NCI-H69 (cell line): ENCODE results near the gene NAALADL2.
A peak's percentile ranks its signal among the peaks of the same experiment; 100 is the strongest.
"Not testable (repeated sequence)": the region's sequence is repeated elsewhere in the genome, so short reads cannot be mapped to it uniquely, and the experiment has no call there.

Experiments used
- DNase-seq: peaks from one replicate; lab custom pipeline; 2025; lab: John Stamatoyannopoulos, UW

NAALADL2 gene

GRCh38 chr3:175479800-175480199 is 620.7 kb downstream of the NAALADL2 start:
- peak; percentile 31 for DNase-seq

GRCh38 chr3:175484666-175485065 is 625.5 kb downstream of the NAALADL2 start:
- no peak for DNase-seq

GRCh38 chr3:175485436-175485835 is 626.3 kb downstream of the NAALADL2 start:
- no peak for DNase-seq

DNA sequence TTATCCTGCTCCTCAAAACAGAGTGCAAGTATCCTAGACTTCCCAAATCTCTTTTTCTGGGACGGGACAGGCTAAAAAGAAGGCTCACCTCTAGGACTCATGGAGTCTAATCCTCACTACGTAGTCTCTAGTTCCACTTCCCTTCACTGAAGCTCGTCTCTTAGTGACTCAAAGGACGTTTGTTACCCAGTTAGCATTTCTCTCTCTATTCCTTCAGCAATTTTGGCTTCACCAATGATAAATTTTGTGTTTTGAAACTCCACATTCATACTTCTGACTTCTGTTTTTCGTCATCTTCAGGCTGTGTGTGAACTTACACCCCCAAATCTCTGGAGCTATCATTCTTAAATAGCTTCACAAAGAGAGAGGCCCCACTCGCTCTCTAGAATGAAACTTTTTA is 627.1 kb downstream of the NAALADL2 start:
- DNase-seq: no peak

GRCh38 chr3:175489406-175489805 is 630.3 kb downstream of the NAALADL2 start:
- no peak for DNase-seq

DNA sequence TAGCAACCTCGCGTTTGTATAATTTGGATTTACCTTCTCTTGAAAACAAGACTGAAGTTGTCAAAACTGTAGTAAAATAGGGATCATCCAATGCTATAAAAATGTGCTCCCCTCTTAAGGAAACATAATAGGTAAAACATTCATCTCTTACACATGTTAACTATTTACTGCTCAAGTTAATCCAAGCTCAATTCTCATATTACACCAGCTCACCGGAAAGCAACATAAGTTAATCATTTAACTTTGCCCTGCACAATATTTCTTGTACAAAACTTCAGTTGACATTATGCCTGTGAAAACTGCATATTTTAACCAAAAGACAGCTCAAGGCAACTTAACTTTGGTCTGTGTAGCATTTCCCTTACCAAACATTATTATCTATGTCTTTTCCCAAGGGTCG is 634.2 kb downstream of the NAALADL2 start:
- DNase-seq: no peak

DNA sequence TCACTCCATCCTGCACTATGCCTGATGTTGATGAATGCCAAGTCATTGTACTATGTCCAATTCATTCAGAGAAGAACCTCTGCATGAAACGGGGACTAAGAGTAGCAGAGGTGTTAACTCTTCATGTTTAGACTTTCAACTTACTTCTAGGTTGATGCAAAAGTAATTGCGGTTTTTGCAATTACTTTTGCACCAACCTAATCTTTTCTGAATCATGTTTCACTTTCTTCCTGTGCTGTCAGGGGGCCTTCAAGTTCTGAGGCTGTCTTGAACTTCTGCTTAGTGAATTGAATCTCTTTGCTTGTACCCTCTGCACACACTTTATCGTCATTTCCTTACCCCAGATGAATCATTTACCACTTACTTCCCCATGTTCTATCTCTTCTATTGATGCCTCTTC is 636.2 kb downstream of the NAALADL2 start:
- DNase-seq: no peak

GRCh38 chr3:175502155-175502554 is 643.0 kb downstream of the NAALADL2 start:
- DNase-seq: no peak

- no peak for DNase-seq
These were observed 652.2 kb downstream of the NAALADL2 start for GRCh38 chr3:175511219-175511785.

DNA sequence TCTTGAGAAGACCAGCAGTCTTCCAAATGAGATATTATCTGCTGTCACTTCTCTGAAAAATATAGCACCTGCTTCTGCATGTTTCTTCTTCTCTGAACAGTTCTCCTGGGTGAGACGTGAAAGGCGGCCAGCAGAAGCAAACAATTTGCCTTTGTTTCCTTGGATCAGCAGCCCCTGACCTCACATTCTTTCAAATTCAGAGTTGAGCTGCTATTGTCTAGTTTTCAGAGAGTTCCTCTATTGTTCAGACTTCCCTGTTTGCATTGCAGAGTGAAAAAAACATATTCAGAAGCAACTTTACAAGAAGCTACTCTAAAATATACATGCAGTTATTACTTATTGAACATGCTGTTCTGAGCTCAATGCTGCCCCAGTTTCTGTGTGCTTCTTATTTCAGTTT is 653.6 kb downstream of the NAALADL2 start:
- no peak for DNase-seq

- no peak for DNase-seq
These were observed 659.3 kb downstream of the NAALADL2 start for GRCh38 chr3:175518459-175518858.

GRCh38 chr3:175521406-175521805 is 662.3 kb downstream of the NAALADL2 start:
- no peak for DNase-seq

GRCh38 chr3:175526191-175526590 is 667.1 kb downstream of the NAALADL2 start:
- no peak for DNase-seq

DNA sequence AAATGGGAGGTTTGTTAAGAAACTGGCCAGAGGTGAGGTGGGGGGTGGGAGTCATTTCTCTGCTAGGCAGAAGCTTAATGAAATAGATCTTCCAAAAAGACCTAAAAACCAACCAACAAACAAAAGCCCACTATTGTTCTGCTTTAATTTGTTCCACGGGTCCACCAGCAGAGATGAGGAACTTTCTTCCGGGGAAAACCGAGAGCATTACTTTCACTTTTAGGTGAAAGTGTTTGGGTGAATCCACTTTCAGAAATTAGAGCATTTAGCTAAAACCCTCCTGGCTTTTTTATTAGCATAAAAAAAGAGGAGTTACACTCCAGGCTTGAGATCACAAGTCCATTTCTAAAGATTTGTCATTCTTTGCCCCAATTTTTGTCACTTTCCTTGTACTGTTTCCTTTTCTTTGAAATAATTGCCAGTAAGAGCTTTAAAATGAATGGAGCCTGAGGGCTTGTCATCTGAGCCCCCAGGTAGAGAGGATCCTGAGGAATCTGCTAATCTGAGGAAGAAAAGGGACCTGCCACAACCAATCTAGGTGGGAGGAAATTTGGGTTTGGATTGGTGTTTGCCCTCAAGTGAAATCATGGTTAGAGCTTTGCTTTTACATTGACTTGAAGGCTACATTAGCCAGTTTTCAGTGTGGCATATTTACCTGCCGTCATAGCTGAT is 667.6 kb downstream of the NAALADL2 start:
- no peak for DNase-seq

DNA sequence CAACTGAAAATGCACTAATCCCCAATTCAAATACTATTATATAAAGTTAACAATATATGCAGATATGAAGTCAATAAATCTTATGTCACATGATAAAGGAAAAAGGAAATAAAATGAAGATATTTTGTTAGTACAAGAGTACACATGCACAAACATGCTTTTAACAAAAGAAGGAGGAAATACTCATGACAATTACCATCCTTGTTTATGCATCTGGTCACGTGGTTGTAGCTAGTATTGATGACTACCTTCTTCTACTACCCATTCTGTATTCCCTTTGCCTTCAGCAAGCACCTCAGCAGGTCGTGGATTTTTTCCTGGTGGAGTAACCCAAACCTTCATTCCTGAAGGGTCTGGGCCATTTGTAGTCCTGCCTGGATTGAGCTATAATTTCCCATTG is 669.6 kb downstream of the NAALADL2 start:
- DNase-seq: not testable (repeated sequence)

DNA sequence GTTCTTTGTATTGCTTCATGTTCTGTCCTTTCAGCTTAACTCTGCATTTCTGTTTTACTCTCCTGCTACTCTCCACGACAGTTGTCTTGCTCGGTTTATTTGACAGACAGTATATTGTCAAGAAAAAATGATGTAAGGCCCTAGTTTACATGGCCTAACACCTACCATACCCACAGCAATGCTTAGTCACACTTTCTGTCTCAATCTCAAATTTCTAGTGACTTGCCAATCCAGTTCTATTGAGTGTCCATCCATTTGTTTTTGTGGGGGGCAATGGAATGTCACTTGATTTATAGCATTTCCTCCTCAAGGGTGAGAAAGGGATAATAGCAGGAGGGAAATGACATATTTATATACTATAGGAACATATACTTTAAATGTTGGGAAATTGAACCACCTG is 676.2 kb downstream of the NAALADL2 start:
- DNase-seq: no peak

DNA sequence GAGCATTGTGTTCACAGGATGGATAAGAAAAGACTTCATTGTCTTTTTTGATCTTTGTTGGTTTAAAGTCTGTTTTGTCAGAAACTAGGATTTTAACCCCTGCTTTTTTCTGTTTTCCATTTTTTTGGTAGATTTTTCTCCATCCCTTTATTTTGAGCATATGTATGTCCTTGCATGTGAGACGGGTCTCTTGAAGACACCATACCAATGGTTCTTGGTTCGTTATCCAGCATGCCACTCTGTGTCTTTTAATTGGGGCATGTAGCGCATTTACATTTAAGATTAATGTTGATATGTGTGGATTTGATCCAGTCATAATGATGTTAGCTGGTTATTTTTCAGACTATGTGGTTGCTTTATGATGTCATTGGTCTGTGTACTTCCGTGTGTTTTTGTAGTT is 687.0 kb downstream of the NAALADL2 start:
- DNase-seq: no peak

DNA sequence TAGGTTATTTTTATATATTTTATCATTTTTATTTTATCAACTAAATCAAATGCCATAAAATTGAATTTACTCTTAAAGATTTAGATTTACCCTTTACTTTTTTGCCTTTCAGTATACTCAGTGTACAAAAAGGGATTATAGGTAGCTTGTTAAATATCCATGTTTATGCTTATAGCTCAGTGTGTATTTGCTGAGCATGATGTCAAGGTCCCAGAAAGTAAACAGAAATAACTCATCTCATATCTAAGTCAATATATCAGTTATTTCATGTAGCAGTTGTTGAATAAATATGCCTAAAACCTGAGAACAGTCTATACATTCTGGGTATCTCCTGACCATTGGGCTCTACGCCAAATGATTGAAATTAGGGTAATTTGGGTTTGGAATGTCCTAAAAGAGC is 693.8 kb downstream of the NAALADL2 start:
- DNase-seq: peak; percentile 62

- DNase-seq: no peak
These were observed 695.7 kb downstream of the NAALADL2 start for GRCh38 chr3:175554801-175555200.

DNA sequence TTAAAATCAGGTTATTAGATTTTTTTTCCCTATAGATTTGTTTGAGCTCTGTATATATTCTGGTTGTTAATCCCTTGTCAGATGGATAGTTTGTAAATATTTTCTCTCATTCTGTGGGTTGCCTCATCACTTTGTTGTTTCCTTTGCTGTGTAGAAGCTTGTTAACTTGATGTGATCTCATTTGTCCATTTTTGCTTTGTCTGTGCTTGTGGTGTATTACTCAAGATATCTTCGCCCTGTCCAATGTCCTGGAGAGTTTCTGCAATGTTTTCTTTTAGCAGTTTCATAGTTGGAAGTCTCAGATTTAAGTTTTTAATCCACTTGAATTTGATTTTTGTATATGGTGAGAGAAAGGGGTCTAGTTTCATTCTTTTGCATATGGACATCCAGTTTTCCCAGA is 699.1 kb downstream of the NAALADL2 start:
- DNase-seq: no peak

DNA sequence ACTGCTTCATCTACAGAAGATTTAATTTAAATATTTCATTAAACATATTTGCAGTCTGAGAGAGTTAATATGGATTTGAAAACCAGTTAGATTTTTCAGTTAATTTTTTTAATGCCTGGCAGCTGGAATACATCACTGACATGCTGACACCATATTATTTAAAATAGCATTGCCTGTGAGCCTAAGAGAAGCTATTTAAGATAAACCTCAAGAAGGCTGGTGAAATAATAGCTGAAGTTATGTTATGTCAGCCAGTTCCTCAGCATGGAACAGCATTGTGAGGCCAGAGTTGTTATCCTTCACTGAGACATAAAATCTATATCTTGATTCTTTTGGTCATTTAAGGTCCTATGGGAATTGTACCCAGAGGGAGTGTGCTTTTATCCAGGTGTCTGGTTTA is 705.2 kb downstream of the NAALADL2 start:
- no peak for DNase-seq

- no peak for DNase-seq
These were observed 712.0 kb downstream of the NAALADL2 start for GRCh38 chr3:175571096-175571495.

- no peak for DNase-seq
These were observed 714.1 kb downstream of the NAALADL2 start for GRCh38 chr3:175573226-175573625.

GRCh38 chr3:175580318-175580717 is 721.2 kb downstream of the NAALADL2 start:
- DNase-seq: no peak
